ENCODE results near the gene SSR1. TPM values are rescaled to one million over a fixed set of nuclear protein-coding genes. Genes with fewer than 3 reads are reported as not detected.
"Not testable (repeated sequence)": the region's sequence is repeated elsewhere in the genome, so short reads cannot be mapped to it uniquely, and the experiment has no call there.

SSR1 gene
- total RNA-seq, 2 donors from 2014 or later = 127 to 154 TPM

DNA sequence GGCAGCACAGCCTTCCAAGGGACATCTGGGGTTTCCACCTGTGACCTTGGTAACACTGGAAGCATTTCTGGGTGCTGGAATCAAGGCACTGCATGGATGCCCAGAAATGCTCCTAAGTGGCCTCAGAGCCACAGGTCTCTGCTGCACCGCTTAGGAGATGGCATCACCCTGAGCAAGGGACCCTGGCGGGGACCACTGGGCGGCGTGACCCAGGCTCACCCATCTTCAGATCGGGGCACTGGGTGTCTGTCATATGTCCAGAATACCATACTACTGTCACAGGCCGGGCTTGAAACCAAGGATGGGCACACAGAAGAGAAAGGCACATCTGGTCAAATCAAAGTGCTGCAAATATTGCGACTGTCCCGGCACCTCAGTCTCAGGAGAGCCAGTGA lies 45.9 kb downstream of the SSR1 start:
- DNase-seq (no peak), ATAC-seq (replicated peaks in 1 of 2) (no peak)
- Mint-ChIP-seq H3K4me3 (no peak overlapping the region), H3K9me3 (no peaks in the 10 kb centered on the region), H3K4me1 (ENCODE audit: low read depth) (peaks cover under 1% of the 10 kb centered on the region), H3K27me3 (ENCODE audit: low read depth) (peaks cover 5% of the 10 kb centered on the region), H3K36me3 (ENCODE audit: insufficient read depth in 2 of 2) (peaks cover 0 to 1% of the 10 kb centered on the region in 2 donors), H3K27ac (no peak overlapping the region)

DNA sequence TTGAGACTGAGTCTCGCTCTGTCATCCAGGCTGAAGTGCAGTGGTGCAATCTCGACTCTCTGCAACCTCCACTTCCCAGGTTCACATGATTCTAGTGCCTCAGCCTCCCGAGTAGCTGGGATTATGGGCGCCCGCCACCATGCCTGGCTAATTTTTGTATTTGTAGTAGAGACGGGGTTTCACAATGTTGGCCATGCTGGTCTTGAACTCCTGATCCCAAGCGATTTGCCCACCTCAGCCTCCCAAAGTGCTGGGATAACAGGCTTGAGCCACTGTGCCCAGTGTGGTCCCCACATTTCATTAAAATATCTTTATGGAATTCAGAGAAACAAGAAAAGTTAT lies 47.6 kb downstream of the SSR1 start:
- peaks cover 14% of the 10 kb centered on the region for H3K27me3 Mint-ChIP-seq (ENCODE audit: low read depth)

DNA sequence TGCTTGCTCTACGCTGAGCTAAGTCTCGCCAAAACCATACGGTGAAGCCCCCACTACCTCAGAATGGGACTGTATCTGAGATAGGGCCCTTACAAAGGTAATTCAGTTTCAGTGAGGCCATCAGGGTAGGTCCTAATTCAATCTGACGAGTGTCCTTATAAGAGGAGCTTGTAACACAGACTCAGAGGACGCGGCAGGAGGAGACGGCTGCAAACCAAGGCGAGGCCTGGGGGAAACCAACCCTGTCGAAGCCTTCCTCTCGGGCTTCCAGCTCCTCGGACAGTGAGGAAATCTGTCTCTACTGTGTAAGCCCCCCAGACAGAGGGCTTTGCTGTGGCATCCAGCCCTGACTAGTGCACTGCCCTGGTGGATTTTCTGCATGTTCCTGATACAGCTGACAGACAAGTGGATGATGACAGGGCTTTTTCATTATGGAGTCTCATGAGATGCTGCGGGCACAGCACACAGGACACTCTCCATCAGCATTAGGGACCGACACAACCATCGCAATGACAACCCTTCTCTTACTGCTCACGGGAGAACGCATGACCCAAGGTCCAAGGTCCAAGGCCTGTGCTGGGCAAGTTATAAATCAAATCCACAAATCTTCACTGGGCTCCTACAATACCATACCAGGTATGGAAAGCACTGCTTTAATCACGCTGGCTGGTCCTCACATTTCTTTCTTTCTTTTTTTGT lies 48.2 kb downstream of the SSR1 start:
- Mint-ChIP-seq H3K36me3 (ENCODE audit: insufficient read depth in 2 of 2) (no peaks in the 10 kb centered on the region), H3K27ac (no peak overlapping the region)
- DNase-seq = no peak

More for the DNA sequence above, 47.6 kb downstream of the SSR1 start:
- H3K4me1 Mint-ChIP-seq (ENCODE audit: low read depth) = peaks cover 17% of the 10 kb centered on the region
- not testable (repeated sequence) for H3K27ac Mint-ChIP-seq; DNase-seq; H3K4me3 Mint-ChIP-seq; H3K9me3 Mint-ChIP-seq; ATAC-seq (replicated peaks in 1 of 2); H3K36me3 Mint-ChIP-seq (ENCODE audit: insufficient read depth in 2 of 2)

DNA sequence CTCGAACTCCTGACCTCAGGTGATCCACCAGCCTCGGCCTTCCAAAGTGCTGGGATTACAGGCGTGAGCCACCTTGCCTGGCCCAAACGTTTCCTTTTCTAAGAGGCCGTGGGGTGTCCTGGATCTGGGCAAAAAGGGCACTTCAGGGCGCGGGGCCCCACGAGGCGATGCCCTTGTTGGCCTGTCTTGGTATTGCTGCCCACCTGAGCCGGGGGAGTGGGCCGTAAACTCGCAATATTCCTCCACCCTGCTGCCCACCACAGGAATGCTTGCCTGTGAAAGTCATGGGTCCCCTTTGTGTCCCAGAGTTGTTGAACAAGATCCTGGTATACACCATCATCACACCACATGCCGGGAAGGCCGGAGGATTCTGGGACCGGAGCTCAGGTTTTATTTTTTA lies 49.0 kb downstream of the SSR1 start:
- peaks cover 18% of the 10 kb centered on the region for H3K4me1 Mint-ChIP-seq (ENCODE audit: low read depth)
- H3K36me3 Mint-ChIP-seq (ENCODE audit: insufficient read depth in 2 of 2) = no peaks in the 10 kb centered on the region
- no peak overlapping the region for H3K4me3 Mint-ChIP-seq
- no peaks in the 10 kb centered on the region for H3K9me3 Mint-ChIP-seq
- no peak for DNase-seq
- no peak overlapping the region for H3K27ac Mint-ChIP-seq
- H3K27me3 Mint-ChIP-seq (ENCODE audit: low read depth) = peaks cover 28% of the 10 kb centered on the region
- no peak for ATAC-seq (replicated peaks in 1 of 2)

More for the DNA sequence above, 48.2 kb downstream of the SSR1 start:
- H3K4me1 Mint-ChIP-seq (ENCODE audit: low read depth) = peaks cover 18% of the 10 kb centered on the region
- H3K9me3 Mint-ChIP-seq = no peaks in the 10 kb centered on the region
- H3K4me3 Mint-ChIP-seq = no peak overlapping the region
- ATAC-seq (replicated peaks in 1 of 2) = no peak
- H3K27me3 Mint-ChIP-seq (ENCODE audit: low read depth) = peaks cover 20% of the 10 kb centered on the region

DNA sequence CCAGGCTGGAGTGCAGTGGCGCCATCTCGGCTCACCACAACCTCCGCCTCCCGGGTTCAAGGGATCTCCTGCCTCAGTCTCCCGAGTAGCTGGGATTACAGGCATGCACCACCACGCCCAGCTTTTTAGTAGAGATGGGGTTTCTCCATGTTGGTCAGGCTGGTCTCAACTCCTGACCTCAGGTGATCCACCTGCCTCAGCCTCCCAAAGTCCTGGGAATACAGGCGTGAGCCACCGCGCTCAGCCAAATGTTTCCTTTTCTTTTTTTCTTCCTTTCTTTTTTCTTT lies 49.5 kb downstream of the SSR1 start:
- not testable (repeated sequence) for H3K36me3 Mint-ChIP-seq (ENCODE audit: insufficient read depth in 2 of 2); ATAC-seq (replicated peaks in 1 of 2); H3K9me3 Mint-ChIP-seq; H3K27ac Mint-ChIP-seq; H3K4me3 Mint-ChIP-seq; DNase-seq
- H3K27me3 Mint-ChIP-seq (ENCODE audit: low read depth) = peaks cover 31% of the 10 kb centered on the region
- peaks cover 18% of the 10 kb centered on the region for H3K4me1 Mint-ChIP-seq (ENCODE audit: low read depth)

DNA sequence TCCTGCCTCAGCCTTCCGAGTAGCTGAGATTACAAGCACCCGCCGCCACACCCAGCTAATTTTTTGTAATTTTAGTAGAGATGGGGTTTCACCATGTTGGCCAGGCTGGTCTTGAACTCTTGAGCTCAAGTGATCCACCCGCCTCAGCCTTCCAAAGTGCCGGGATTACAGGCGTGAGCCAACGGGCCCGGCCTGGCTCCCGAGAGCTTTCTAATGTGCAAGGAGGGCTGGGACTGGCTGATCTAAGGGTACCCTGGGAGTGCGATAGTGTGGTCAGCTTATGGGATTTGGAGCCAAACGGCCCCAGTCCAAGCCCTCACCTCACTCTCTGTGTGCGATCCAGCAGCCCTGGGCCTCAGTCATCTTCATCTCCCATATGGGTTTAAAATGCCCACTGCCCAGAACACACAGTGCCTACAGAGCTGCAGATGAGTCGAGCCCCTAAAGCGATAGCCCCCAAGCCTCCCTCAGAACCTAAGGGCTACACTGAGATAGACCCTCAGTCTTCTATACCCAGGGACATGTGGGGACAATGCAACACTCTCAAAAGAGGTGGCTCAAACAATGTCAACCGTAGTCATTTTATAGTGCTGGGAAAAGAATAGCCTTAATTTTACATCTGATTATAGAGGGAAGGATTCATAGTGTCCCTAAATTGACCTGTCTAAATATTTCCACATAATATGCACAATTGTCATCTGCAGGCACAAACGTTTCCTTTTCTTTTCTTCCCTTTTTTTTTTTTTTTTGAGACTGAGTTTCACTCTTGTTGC lies 50.1 kb downstream of the SSR1 start:
- Mint-ChIP-seq H3K4me3 (peak overlapping the region; percentile 59 to 90), H3K27me3 (ENCODE audit: low read depth) (peaks cover 31% of the 10 kb centered on the region), H3K4me1 (ENCODE audit: low read depth) (peaks cover 18% of the 10 kb centered on the region), H3K27ac (no peak overlapping the region), H3K9me3 (no peaks in the 10 kb centered on the region), H3K36me3 (ENCODE audit: insufficient read depth in 2 of 2) (no peaks in the 10 kb centered on the region)
- no peak for DNase-seq
- no peak for ATAC-seq (replicated peaks in 1 of 2)

DNA sequence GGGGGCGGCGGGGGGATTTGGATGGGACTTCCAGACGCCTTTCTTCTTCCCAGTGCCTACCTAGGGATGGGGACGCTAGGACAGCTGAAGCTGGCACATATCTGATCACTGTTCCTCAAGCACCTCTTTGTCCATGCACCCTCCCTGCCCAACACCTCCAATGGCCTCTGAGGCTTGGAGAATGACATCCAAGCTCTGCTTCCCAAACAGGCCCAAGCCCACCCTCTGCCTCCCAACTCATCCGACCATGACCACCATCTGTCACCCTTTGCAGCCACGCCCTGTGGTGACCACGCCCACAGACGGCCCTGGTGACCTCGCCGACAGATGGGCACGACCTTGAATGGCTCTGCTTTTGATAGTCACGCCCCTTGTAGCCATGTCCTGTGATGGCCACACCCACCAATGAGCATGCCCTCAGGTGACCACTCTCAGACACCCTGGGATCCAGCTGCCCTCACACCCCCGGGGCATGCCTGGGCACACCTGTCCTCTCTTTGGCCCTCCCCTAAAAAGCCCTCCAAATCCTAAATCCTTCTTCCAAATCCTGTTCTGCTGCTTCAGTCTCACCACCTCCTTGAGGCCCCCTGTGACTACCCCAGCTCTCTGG lies 51.0 kb downstream of the SSR1 start:
- no peak for ATAC-seq (replicated peaks in 1 of 2)
- Mint-ChIP-seq H3K4me1 (ENCODE audit: low read depth) (peaks cover 18% of the 10 kb centered on the region), H3K36me3 (ENCODE audit: insufficient read depth in 2 of 2) (no peaks in the 10 kb centered on the region), H3K27me3 (ENCODE audit: low read depth) (peaks cover 31% of the 10 kb centered on the region), H3K27ac (no peak overlapping the region), H3K4me3 (peak overlapping the region; percentile 72 to 90), H3K9me3 (no peaks in the 10 kb centered on the region)
- no peak for DNase-seq

DNA sequence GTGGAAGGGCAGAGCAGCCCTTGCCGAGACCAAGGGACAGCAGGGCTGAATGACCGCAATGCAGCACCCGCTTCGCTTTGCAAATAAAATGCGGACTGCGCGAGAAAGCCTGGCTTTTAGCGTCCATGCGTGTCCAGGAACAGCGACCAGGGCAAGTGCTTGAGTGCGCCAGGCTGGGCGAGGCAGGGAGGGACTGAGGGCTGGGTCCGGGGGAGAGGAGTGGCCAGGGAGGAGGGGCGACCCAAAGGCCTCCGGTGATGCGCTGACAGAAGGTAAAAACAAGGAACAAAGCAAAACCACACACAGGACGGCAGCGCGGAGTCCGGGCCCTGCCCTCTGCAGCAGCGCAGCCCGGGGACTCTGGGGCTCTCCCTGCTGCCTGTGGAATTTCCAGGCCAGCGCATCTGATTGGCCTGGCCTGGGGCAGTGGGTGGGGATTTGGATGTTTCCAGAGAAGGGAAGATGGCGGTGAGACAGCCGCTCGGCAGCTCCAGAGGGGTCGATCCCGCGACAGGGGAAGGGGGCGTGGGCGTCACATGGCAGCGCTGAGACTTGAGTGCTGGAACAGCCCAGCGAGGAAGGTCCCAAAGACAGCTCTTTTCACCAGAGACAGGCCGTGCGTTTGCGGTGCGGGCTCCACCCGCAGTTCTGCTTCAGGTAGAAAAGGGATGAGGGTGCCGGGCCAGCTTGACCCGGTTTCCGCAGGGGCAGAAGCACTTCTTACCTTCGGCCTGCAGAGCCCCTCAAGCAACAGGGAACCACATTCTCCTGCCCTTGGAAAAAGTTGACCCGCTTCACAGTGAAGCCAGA lies 51.8 kb downstream of the SSR1 start:
- no peak overlapping the region for H3K27ac Mint-ChIP-seq
- H3K4me1 Mint-ChIP-seq (ENCODE audit: low read depth) = peaks cover 18% of the 10 kb centered on the region
- peak; percentile 80 to 84 for ATAC-seq (replicated peaks in 1 of 2)
- H3K27me3 Mint-ChIP-seq (ENCODE audit: low read depth) = peaks cover 31% of the 10 kb centered on the region
- peaks cover 2% of the 10 kb centered on the region in 2 donors for H3K36me3 Mint-ChIP-seq (ENCODE audit: insufficient read depth in 2 of 2)
- peak; percentile 43 to 51 for DNase-seq
- peak overlapping the region; percentile 72 to 90 for H3K4me3 Mint-ChIP-seq
- no peaks in the 10 kb centered on the region for H3K9me3 Mint-ChIP-seq

DNA sequence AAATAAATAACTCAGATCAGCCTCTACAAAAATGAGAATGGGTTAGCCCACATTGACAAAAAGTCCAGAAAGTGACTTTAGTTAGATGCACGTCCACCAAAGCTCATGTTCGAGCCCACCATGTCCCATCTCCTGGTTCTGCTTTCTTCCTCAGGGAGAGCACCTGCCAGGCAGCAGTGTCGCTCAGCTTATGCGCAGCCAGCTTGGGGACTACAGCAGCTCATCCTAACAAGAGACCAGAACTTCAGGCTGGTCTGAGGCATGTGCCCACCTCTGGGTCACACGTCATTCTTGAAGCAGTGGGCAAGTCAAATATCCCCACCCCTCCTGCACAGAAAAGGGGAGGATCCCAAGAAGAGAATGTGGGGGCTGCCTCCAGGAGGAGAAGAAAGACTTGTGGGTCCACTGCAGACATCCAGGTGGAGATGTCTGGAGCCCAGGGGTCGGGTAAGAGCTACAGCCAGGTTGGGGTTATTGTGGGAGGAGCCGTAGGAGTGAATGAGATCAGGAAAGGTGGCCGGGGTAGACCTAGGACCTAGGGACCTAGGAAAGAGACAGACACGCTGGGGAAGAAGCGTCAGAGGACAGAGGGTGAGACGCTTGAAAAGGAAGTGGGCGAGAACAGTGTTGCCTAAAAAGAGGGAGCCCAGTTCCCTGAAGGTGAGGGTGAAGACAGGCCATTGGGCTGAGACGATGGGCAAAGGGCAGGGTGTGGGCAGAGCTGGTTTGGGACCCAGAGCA lies 52.5 kb downstream of the SSR1 start:
- peaks cover 18% of the 10 kb centered on the region for H3K4me1 Mint-ChIP-seq (ENCODE audit: low read depth)

DNA sequence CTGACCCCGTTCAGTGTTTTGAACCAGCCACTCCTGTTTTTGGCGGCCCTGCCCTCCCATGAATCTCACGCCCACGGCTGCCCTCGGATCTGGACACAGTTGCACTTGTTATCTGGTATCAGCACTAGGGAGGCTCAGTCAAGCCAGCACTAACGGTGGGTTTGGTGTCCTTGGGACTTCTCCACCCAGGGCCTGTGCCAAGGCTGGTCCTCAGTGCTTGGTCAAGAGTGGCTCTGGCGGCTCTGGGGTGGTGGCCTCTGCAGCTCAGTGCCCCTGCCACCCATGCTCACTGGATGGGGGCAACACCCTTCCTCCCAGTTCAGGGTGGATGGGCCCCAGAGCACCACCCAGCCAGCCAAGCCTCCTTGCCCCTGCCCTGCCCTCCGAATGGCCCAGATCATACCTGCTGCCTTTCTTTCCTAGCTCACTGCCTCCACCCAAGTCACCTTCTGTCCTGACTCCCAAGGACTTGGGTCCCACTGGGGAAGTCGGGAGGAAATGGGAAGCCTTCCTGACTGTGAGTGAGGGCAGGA lies 54.7 kb downstream of the SSR1 start:
- H3K9me3 Mint-ChIP-seq = no peaks in the 10 kb centered on the region
- DNase-seq = no peak
- H3K27me3 Mint-ChIP-seq (ENCODE audit: low read depth) = peaks cover 31% of the 10 kb centered on the region
- no peak for ATAC-seq (replicated peaks in 1 of 2)
- no peak overlapping the region for H3K4me3 Mint-ChIP-seq
- H3K27ac Mint-ChIP-seq = no peak overlapping the region
- H3K36me3 Mint-ChIP-seq (ENCODE audit: insufficient read depth in 2 of 2) = peaks cover 5 to 7% of the 10 kb centered on the region in 2 donors
- peaks cover 18% of the 10 kb centered on the region for H3K4me1 Mint-ChIP-seq (ENCODE audit: low read depth)

More for the DNA sequence above, 52.5 kb downstream of the SSR1 start:
- H3K36me3 Mint-ChIP-seq (ENCODE audit: insufficient read depth in 2 of 2) = peaks cover 2 to 3% of the 10 kb centered on the region in 2 donors
- ATAC-seq (replicated peaks in 1 of 2) (peak; percentile 6 to 20), DNase-seq (no peak)
- H3K27ac Mint-ChIP-seq = no peak overlapping the region
- peak overlapping the region; percentile 72 to 90 for H3K4me3 Mint-ChIP-seq
- H3K27me3 Mint-ChIP-seq (ENCODE audit: low read depth) = peaks cover 31% of the 10 kb centered on the region
- no peaks in the 10 kb centered on the region for H3K9me3 Mint-ChIP-seq

DNA sequence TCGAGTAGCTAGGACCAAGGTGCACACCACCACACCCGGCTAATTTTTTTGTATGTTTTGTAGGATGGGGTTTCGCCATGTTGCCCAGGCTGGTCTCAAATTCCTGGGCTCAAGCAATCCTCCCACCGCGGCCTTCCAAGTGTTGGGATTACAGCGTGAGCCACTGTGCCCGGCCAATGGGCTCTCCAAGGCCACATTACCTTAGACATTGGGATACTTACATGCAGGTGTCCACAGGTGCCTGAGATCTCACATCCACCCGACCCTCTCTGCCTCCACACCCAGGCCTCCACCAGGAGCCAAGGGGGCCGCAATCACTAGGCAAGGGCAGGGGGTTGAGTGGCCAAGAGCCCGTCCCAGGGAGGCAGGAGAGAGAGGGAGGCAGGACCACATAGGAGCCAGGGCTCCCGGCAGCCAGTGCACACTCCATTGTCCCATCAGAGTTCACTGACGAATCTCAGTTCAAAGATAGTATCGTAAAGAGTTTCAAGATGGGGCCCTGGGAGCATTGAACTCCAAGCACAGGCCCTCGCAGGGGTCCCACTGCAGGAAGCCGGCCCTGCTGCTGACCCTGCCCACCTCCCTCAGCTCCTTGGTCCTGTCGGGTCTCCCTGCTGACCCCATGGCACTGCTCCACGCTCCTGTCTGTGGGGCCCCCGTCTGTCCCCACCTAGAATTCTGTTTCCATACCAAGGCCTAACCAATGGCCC lies 55.3 kb downstream of the SSR1 start:
- Mint-ChIP-seq H3K27me3 (ENCODE audit: low read depth) (peaks cover 31% of the 10 kb centered on the region), H3K27ac (no peak overlapping the region), H3K4me1 (ENCODE audit: low read depth) (peaks cover 18% of the 10 kb centered on the region), H3K9me3 (no peaks in the 10 kb centered on the region), H3K4me3 (no peak overlapping the region), H3K36me3 (ENCODE audit: insufficient read depth in 2 of 2) (peaks cover 5 to 7% of the 10 kb centered on the region in 2 donors)
- no peak for DNase-seq
- no peak for ATAC-seq (replicated peaks in 1 of 2)

DNA sequence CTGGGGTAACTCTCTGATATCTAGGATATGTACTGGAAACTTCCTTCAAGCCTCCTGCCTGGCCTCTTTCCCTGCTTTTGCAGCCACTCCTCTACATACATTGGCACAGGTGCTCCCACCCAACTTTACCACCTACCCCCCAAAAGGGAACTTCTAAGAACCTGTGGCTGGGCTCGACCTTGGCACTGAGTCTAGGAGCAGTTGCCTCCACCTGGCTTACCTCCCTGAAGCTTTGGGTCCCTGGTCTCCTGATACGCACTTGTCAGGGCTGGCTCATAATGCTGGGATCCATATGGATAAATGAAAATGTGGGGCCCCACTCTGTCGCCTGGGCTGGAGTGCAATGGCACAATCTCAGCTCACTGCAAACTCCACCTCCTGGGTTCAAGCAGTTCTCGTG lies 56.2 kb downstream of the SSR1 start:
- H3K4me3 Mint-ChIP-seq = no peak overlapping the region
- ATAC-seq (replicated peaks in 1 of 2) (no peak), DNase-seq (no peak)
- peaks cover 24% of the 10 kb centered on the region for H3K27me3 Mint-ChIP-seq (ENCODE audit: low read depth)
- H3K9me3 Mint-ChIP-seq = no peaks in the 10 kb centered on the region
- H3K36me3 Mint-ChIP-seq (ENCODE audit: insufficient read depth in 2 of 2) = peaks cover 5 to 7% of the 10 kb centered on the region in 2 donors
- H3K27ac Mint-ChIP-seq = no peak overlapping the region
- peaks cover 15% of the 10 kb centered on the region for H3K4me1 Mint-ChIP-seq (ENCODE audit: low read depth)

All from activated T-cell treated with anti-CD3 and anti-CD28 coated beads, Interleukin-2, amount 50 U/mL, for 72 hours (primary cell).